C4-2B (cell line): Measurements from ENCODE around the gene ATP8B4.

Experiments
- CTCF ChIP-seq: fragments of 450-650 bp; conservative IDR thresholded peaks from 2 replicates; pipeline ENCODE4 v1.5.1; 2017; ENCODE audit warnings: mild to moderate bottlenecking
- ZFX ChIP-seq: fragments of 450-650 bp; IDR thresholded peaks from 2 replicates; pipeline ENCODE4 v1.6.1; 2017

DNA sequence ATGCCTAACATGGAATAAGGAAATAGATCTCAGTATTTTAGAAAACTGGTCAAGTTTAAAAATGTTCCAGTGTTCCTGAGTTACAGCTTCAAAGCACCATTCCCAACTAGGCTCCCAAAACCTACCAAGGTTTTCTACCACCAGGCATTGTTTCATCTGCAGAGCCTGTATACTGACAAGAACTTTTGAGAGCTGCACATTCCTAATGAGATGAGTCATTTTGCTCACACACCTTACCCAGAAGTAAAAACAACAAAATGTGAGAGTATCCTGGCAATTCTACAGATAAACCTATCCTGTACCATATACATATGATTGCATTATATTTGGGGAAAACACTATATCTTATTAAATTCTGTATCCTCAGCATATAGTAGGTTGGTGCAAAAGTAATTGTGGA, 90.7 kb downstream of the ATP8B4 start:
- no peak for TF ChIP-seq CTCF
- TF ChIP-seq ZFX, result no peak
